K562 (cell line): ENCODE data around the gene EAF1. TPM values are rescaled to one million over a fixed set of nuclear protein-coding genes. Genes with fewer than 3 reads are reported as not detected.

ENCODE experiments used
- BRD4 ChIP-seq: fragments of 200-600 bp; sonication (generic); IDR thresholded peaks from 2 replicates; pipeline ENCODE4 v1.6.1; 2017; ENCODE audit warnings: inconsistent platforms
- CBFA2T3 ChIP-seq: fragments of 450-650 bp; IDR thresholded peaks from 2 replicates; pipeline ENCODE4 v1.6.1; 2017
- CBX1 ChIP-seq: sonication (generic); IDR thresholded peaks from 2 replicates; pipeline ENCODE4 v1.6.1; 2016; ENCODE audit warnings: antibody characterized with exemption, low read depth, mild to moderate bottlenecking
- FOSL1 ChIP-seq: fragments of 200-800 bp; sonication (Bioruptor generic); conservative IDR thresholded peaks from 2 replicates; pipeline ENCODE4 v1.6.1; 2016; ENCODE audit warnings: missing genetic modification characterization, missing compliant biosample characterization
- FOXJ2 ChIP-seq: fragments of 200-800 bp; sonication (Bioruptor generic); IDR thresholded peaks from 2 replicates; pipeline ENCODE4 v1.6.1; 2016; ENCODE audit warnings: missing genetic modification characterization, missing compliant biosample characterization
- GABPA ChIP-seq: fragments of 200-800 bp; sonication (Bioruptor generic); conservative IDR thresholded peaks from 2 replicates; pipeline ENCODE4 v1.6.1; 2016; ENCODE audit warnings: low read depth, missing genetic modification characterization, missing compliant biosample characterization
- KDM4B ChIP-seq, 2 experiments: fragments of 450-650 bp in 1 of 2; sonication (generic) in 1 of 2; IDR thresholded peaks; 2 replicates each; pipeline ENCODE4 v1.6.1; 2016 to 2017; ENCODE audit warnings: borderline replicate concordance in 2 of 2, antibody characterized with exemption in 1 of 2, low read depth in 1 of 2, mild to moderate bottlenecking in 1 of 2
- L3MBTL2 ChIP-seq: fragments of 450-650 bp; IDR thresholded peaks from 2 replicates; pipeline ENCODE4 v1.6.1; 2016; ENCODE audit warnings: mild to moderate bottlenecking, moderate library complexity
- MTA3 ChIP-seq: fragments of 450-650 bp; formaldehyde crosslinking; IDR thresholded peaks from 2 replicates; pipeline ENCODE4 v1.6.1; 2017; ENCODE audit warnings: mild to moderate bottlenecking, borderline replicate concordance
- MXI1 ChIP-seq: IDR thresholded peaks from 2 replicates; pipeline ENCODE4 v1.6.1; 2011; ENCODE audit warnings: low read depth, mild to moderate bottlenecking, improper control_type of control experiment, low read length
- NBN ChIP-seq: fragments of 450-650 bp; IDR thresholded peaks from 2 replicates; pipeline ENCODE4 v1.6.1; 2016; ENCODE audit warnings: low read depth, mild to moderate bottlenecking
- NFYB ChIP-seq: IDR thresholded peaks from 2 replicates; pipeline ENCODE4 v1.6.1; 2011; ENCODE audit warnings: mild to moderate bottlenecking, moderate library complexity; ENCODE audit not compliant: insufficient read length; ENCODE audit errors: extremely low read depth
- NR1H2 ChIP-seq: sonication (generic); formaldehyde crosslinking; IDR thresholded peaks from 2 replicates; pipeline ENCODE4 v1.4.0; 2020; ENCODE audit warnings: mild to moderate bottlenecking, missing genetic modification reagents
- PCBP1 ChIP-seq: fragments of 200-400 bp; formaldehyde crosslinking; IDR thresholded peaks from 2 replicates; pipeline ENCODE4 v1.6.1; 2018; ENCODE audit warnings: mild to moderate bottlenecking, low read depth, low read length; ENCODE audit not compliant: poor library complexity, severe bottlenecking
- PML ChIP-seq: IDR thresholded peaks from 2 replicates; pipeline ENCODE4 v1.6.1; 2012; ENCODE audit warnings: low read length, inconsistent platforms
- POLR3A ChIP-seq: IDR thresholded peaks from 2 replicates; pipeline ENCODE4 v1.6.1; 2011; ENCODE audit warnings: borderline replicate concordance, mild to moderate bottlenecking, moderate library complexity; ENCODE audit not compliant: insufficient read length, insufficient read depth; ENCODE audit errors: extremely low read depth
- POLR3G ChIP-seq: IDR thresholded peaks from 2 replicates; pipeline ENCODE4 v1.6.1; 2011; ENCODE audit not compliant: insufficient read length, insufficient replicate concordance; ENCODE audit errors: extremely low read depth
- RBBP5 ChIP-seq: fragments of 200-600 bp; sonication (generic); IDR thresholded peaks from 2 replicates; pipeline ENCODE4 v1.6.1; 2012; ENCODE audit warnings: borderline replicate concordance, mild to moderate bottlenecking, low read length, control low read depth, inconsistent platforms; ENCODE audit not compliant: insufficient read depth, poor library complexity, severe bottlenecking
- RBM22 ChIP-seq: fragments of 200-400 bp; formaldehyde crosslinking; IDR thresholded peaks from 2 replicates; pipeline ENCODE4 v1.6.1; 2018; ENCODE audit warnings: low read length, low read depth; ENCODE audit not compliant: poor library complexity, severe bottlenecking
- SMAD1 ChIP-seq: fragments of 150-350 bp; IDR thresholded peaks from 2 replicates; pipeline ENCODE4 v1.6.1; 2014; ENCODE audit warnings: low read length, low read depth; ENCODE audit not compliant: partially characterized antibody
- SMARCA4 ChIP-seq: fragments of 450-650 bp; IDR thresholded peaks from 2 replicates; pipeline ENCODE4 v1.6.1; 2016
- TAF1 ChIP-seq: IDR thresholded peaks from 2 replicates; pipeline ENCODE4 v1.6.1; 2011; ENCODE audit warnings: mild to moderate bottlenecking, low read length, moderate library complexity; ENCODE audit not compliant: insufficient read depth, control insufficient read depth, severe bottlenecking; ENCODE audit errors: extremely low read depth
- TAL1 ChIP-seq: fragments of 450-650 bp; IDR thresholded peaks from 2 replicates; pipeline ENCODE4 v1.6.1; 2016; ENCODE audit warnings: mild to moderate bottlenecking
- ZFP36 ChIP-seq: fragments of 150-350 bp; IDR thresholded peaks from 2 replicates; pipeline ENCODE4 v1.6.1; 2018; ENCODE audit warnings: low read length, low read depth; ENCODE audit not compliant: partially characterized antibody
- ZNF197 ChIP-seq: fragments of 200-800 bp; sonication (Bioruptor generic); IDR thresholded peaks from 2 replicates; pipeline ENCODE4 v1.6.1; 2016; ENCODE audit warnings: low read depth, missing genetic modification characterization, missing compliant biosample characterization
- ZNF232 ChIP-seq: sonication (generic); formaldehyde crosslinking; IDR thresholded peaks from 2 replicates; pipeline ENCODE4 v1.8.0; 2022; ENCODE audit warnings: mild to moderate bottlenecking, missing genetic modification reagents
- ZNF277 ChIP-seq: fragments of 250-450 bp; sonication (Bioruptor Pico); IDR thresholded peaks from 2 replicates; pipeline ENCODE4 v1.8.0; 2022; ENCODE audit warnings: inconsistent platforms, mild to moderate bottlenecking, moderate library complexity, borderline replicate concordance
- ZNF699 ChIP-seq: fragments of 250-450 bp; sonication (Bioruptor Pico); IDR thresholded peaks from 2 replicates; pipeline ENCODE4 v1.8.0; 2021; ENCODE audit warnings: mild to moderate bottlenecking, moderate library complexity; ENCODE audit not compliant: insufficient replicate concordance
- ZSCAN29 ChIP-seq: fragments of 450-650 bp; IDR thresholded peaks from 2 replicates; pipeline ENCODE4 v1.6.1; 2017
- polyA plus RNA-seq, 8 experiments: library from polyadenylated mRNA; depleted of rRNA in 4 of 8; stranded (reverse) in 5 of 8; unstranded in 3 of 8; fragments of >200 nt; fragmentation: Nextera tagmentation in 2 of 8; fragmentation: Illumina TruSeq in 1 of 8; extraction: Ambion mirVana in 2 of 8; extraction: Trizol in 1 of 8; gene quantifications; 2 replicates each; pipeline versions ENCODE4 v1.2.1 to v1.2.3, GENCODE V29; 2011 to 2014; ENCODE audit warnings: inconsistent platforms in 1 of 8, missing spikeins in 1 of 8
- total RNA-seq, 7 experiments: library from RNA; depleted of rRNA in 6 of 7; stranded (reverse); fragments of >200 nt in 6 of 7; fragmentation: Illumina TruSeq in 2 of 7; extraction: Trizol in 2 of 7; gene quantifications; 2 replicates each; pipeline versions ENCODE4 v1.2.1 to v1.2.3, GENCODE V29; 2011 to 2021; ENCODE audit warnings: low replicate concordance in 1 of 7

The EAF1 gene
- total and polyA plus RNA-seq, 9 of the 15 experiments (the other 6 are each of a cell fraction or from before 2014, with no cell fraction given): 7.0 to 26.8 (median 20.4) TPM

DNA sequence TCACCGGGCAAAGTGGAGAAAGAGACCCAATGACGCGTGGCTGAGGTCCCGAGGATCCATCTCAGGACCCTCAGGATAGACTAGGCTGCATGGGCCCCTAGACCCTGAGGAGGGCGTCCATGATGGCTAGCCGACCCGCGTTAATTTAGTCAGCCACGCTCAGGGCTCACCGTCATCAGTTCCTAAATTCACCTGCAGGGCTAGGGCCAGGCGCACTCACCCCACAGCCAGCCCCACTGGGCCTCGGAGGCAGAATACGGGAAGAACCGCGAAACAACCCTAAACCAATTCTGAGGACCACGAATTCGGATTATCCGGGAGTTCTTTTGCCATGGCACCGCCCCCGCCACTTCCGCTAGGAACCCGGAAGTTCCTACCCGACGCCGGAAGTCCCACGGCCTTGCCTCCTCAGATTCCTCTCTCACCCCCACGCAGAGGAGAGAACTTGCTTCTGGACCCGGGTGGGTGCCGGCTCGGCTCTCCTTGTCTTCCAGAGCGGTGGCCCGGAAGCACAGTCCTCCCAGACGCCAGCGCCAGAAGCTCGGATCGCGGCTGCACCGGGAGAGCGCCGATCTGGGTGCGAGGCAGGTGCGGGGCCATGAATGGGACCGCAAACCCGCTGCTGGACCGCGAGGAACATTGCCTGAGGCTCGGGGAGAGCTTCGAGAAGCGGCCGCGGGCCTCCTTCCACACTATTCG lies at the start of gene EAF1, which contains the start of gene METTL6 (continued):
- peak; percentile 80 for TF ChIP-seq TAF1
- no peak for TF ChIP-seq TAL1
- TF ChIP-seq RBM22: no peak
- 0 out of 2 replicates have a peak, but pooled peaks have one; percentile 15 for TF ChIP-seq SMARCA4
- no peak for TF ChIP-seq POLR3A
- peak; percentile 55; the same call in 1 of the 2 replicates for TF ChIP-seq PML
- TF ChIP-seq KDM4B (IDR thresholded peaks at IDR 0.05; ENCODE audit: borderline replicate concordance in 2 of 2, low read depth in 1 of 2): peak in 1 of 2 experiments; percentile 95; a peak in 1 of 4 replicates
- 0 out of 2 replicates have a peak, but pooled peaks have one; percentile 29 for TF ChIP-seq NBN
- TF ChIP-seq ZSCAN29: peak; percentile 99
- TF ChIP-seq CBX1: peak; percentile 92
- no peak for TF ChIP-seq ZNF699 (CRISPR knock-in tag)
- 0 out of 2 replicates have a peak, but pooled peaks have one; percentile 30 for TF ChIP-seq NR1H2 (CRISPR knock-in tag)
- peak; percentile 19 for TF ChIP-seq SMAD1
- TF ChIP-seq MTA3: 0 out of 2 replicates have a peak, but pooled peaks have one; percentile 66
- no peak for TF ChIP-seq NFYB
- TF ChIP-seq MXI1: peak; percentile 54; the same call in 1 of the 2 replicates
- peak; percentile 97 for TF ChIP-seq RBBP5
- TF ChIP-seq ZNF197 (CRISPR knock-in tag): peak; percentile 52; the same call in 1 of the 2 replicates
- TF ChIP-seq L3MBTL2: peak; percentile 52; the same call in 1 of the 2 replicates
- TF ChIP-seq ZNF232 (CRISPR knock-in tag): peak; percentile 2; the same call in 1 of the 2 replicates
- TF ChIP-seq FOXJ2: peak; percentile 58; the same call in 1 of the 2 replicates
- TF ChIP-seq BRD4: no peak; the same call in 1 of the 2 replicates
- TF ChIP-seq ZFP36: peak; percentile 36
- no peak for TF ChIP-seq FOSL1
- no peak for TF ChIP-seq ZNF277 (CRISPR knock-in tag)
- no peak for TF ChIP-seq POLR3G
- peak; percentile 100 for TF ChIP-seq GABPA
- peak; percentile 58 for TF ChIP-seq PCBP1
- TF ChIP-seq CBFA2T3: no peak
